Motor neuron (in vitro differentiated cells): ENCODE data around the gene UBA5. TPM values are rescaled to one million over a fixed set of nuclear protein-coding genes. Genes with fewer than 3 reads are reported as not detected.
"Not testable (repeated sequence)": the region's sequence is repeated elsewhere in the genome, so short reads cannot be mapped to it uniquely, and the experiment has no call there.

Experiments used
- ATAC-seq, 8 experiments: fragments of 200-7000 bp; cut with Tn5 transposase; replicated peaks in 6 of 8; 2 replicates each; pipeline ENCODE4 v1.8.0; 2021; ENCODE audit warnings: mild to moderate bottlenecking in 8 of 8, moderate library complexity in 8 of 8
- H3K27ac ChIP-seq, 2 donors: fragments of 250-450 bp; sonication (Bioruptor Pico); 2 replicates each; pipeline ENCODE4 v1.9.0; 2021; ENCODE audit warnings: antibody characterized with exemption in 2 of 2, mild to moderate bottlenecking in 2 of 2, moderate library complexity in 1 of 2
- H3K4me1 ChIP-seq, 2 donors: fragments of 250-450 bp; sonication (Bioruptor Pico); replicated peaks in 1 of 2; 2 replicates each; pipeline ENCODE4 v1.6.1; 2021; ENCODE audit warnings: antibody characterized with exemption in 2 of 2, mild to moderate bottlenecking in 2 of 2, moderate library complexity in 1 of 2
- H3K4me3 ChIP-seq, 5 donors: fragments of 250-450 bp; sonication (Bioruptor Pico); 2 replicates each; pipeline ENCODE4 v1.9.0; 2021; ENCODE audit warnings: antibody characterized with exemption in 5 of 5, mild to moderate bottlenecking in 5 of 5, moderate library complexity in 4 of 5
- WGBS, 10 experiments: fragments of 450-650 bp; shearing (Covaris generic); methylation state at CpG; one replicate each; pipeline ENCODE4 v1.0.0; 2022; 5-methylcytosine and 5-hydroxymethylcytosine counted together
- in situ Hi-C, 9 experiments: fragments of 400-800 bp; cut with MboI; loops; one replicate each; pipeline ENCODE4 v1.15.0; 2021; ENCODE audit warnings: low sequenced_read_pairs in 9 of 9, low pct_unique_long_range_greater_than_20kb in 2 of 9; ENCODE audit not compliant: unreplicated experiment in 9 of 9
- total RNA-seq, 8 experiments: library from RNA; unstranded; fragments of 300-600 nt; gene quantifications; 2 replicates each; pipeline versions ENCODE4 v1.2.3 to v1.2.4, GENCODE V29; 2022

Gene UBA5
- total RNA-seq, result 10 to 100 TPM; 25.8 to 48.4 (median 37.3) TPM

- peaks cover 0 to 30% of the 10 kb centered on the region in 2 donors for H3K4me1 ChIP-seq
- WGBS, 10 experiments, result 0 to 7% (median 1%) methylated on average over 3 to 26 of the region's 64 CpGs; no CpG with 5 or more reads in 6 of the 10 experiments
- H3K4me3 ChIP-seq, result peak within 1 kb of the TSS; percentile 64 to 88 (median 79)
- ATAC-seq, result peak; percentile 64 to 82 (median 76)
- in situ Hi-C loops, result no loop called here
- H3K27ac ChIP-seq, result peak within 1 kb of the TSS; percentile 88 to 94
Observed at GRCh38 chr3:132660052-132660810, at the start of gene UBA5. UBA5 (plus strand) TSS chr3:132660329; CDS start chr3:132660538, 209 bp downstream.

- H3K4me3 ChIP-seq, H3K27ac ChIP-seq, H3K4me1 ChIP-seq, in situ Hi-C loops, ATAC-seq: not testable (repeated sequence)
- WGBS, 10 experiments, result 90 to 100% (median 100%) methylated on average over 1 to 3 of the region's 3 CpGs; no CpG with 5 or more reads in 3 of the 10 experiments
Observed at GRCh38 chr3:132615301-132615700, 44.8 kb upstream of the UBA5 start.

- in situ Hi-C loops, result no loop called here
- 7 to 100% (median 93%) methylated on average over 2 to 3 of the region's 3 CpGs for WGBS, 10 experiments
- ATAC-seq, result peak in 3 of 8 experiments; percentile 29 to 45 (median 38)
- no peaks in the 10 kb centered on the region for H3K4me1 ChIP-seq
- no peak overlapping the region for H3K27ac ChIP-seq
- no peak overlapping the region for H3K4me3 ChIP-seq
Observed at GRCh38 chr3:132615881-132616280, 44.2 kb upstream of the UBA5 start.

- in situ Hi-C loops, result no loop called here
- H3K27ac ChIP-seq, result no peak overlapping the region
- no peak overlapping the region for H3K4me3 ChIP-seq
- no peaks in the 10 kb centered on the region for H3K4me1 ChIP-seq
- no peak for ATAC-seq
- WGBS, 10 experiments, result 71 to 100% (median 100%) methylated on average over 1 of the region's 1 CpG; no CpG with 5 or more reads in 2 of the 10 experiments
Observed at GRCh38 chr3:132616780-132617179, 43.3 kb upstream of the UBA5 start.

- in situ Hi-C loops, result no loop called here
- no peaks in the 10 kb centered on the region for H3K4me1 ChIP-seq
- H3K27ac ChIP-seq, result no peak overlapping the region
- no peak for ATAC-seq
- WGBS, 10 experiments, result 0 to 100% (median 100%) methylated on average over 1 of the region's 1 CpG; no CpG with 5 or more reads in 2 of the 10 experiments
- H3K4me3 ChIP-seq, result no peak overlapping the region
Observed at GRCh38 chr3:132622148-132622547, 38.0 kb upstream of the UBA5 start.

GRCh38 chr3:132622761-132623160 lies 37.4 kb upstream of the UBA5 start:
- in situ Hi-C loops, result no loop called here
- 83 to 100% (median 100%) methylated on average over 1 of the region's 1 CpG; no CpG with 5 or more reads in 3 of the 10 experiments for WGBS, 10 experiments
- ATAC-seq, result no peak
- H3K27ac ChIP-seq, result no peak overlapping the region
- H3K4me1 ChIP-seq, result no peaks in the 10 kb centered on the region
- H3K4me3 ChIP-seq, result no peak overlapping the region

GRCh38 chr3:132623646-132624045 lies 36.5 kb upstream of the UBA5 start:
- no CpG with 5 or more reads among the region's 1 CpG for WGBS, 10 experiments
- no peak overlapping the region for H3K27ac ChIP-seq
- ATAC-seq, result no peak
- H3K4me1 ChIP-seq, result no peaks in the 10 kb centered on the region
- no peak overlapping the region for H3K4me3 ChIP-seq
- in situ Hi-C loops, result no loop called here

- Histone ChIP-seq H3K4me1 (no peaks in the 10 kb centered on the region), H3K27ac (no peak overlapping the region), H3K4me3 (no peak overlapping the region)
- ATAC-seq, result no peak
- in situ Hi-C loops, result loop anchor here in 1 of 9 experiments (25.0 kb wide), 1 partner anchor 87 kb away; no protein-coding TSS in a partner anchor
- 84 to 100% (median 93%) methylated on average over 2 to 6 of the region's 7 CpGs; no CpG with 5 or more reads in 3 of the 10 experiments for WGBS, 10 experiments
Observed at GRCh38 chr3:132624790-132625189, 35.3 kb upstream of the UBA5 start.

- WGBS, 10 experiments, result 60 to 100% (median 94%) methylated on average over 1 of the region's 1 CpG; no CpG with 5 or more reads in 6 of the 10 experiments
- Histone ChIP-seq H3K4me1 (no peaks in the 10 kb centered on the region), H3K27ac (no peak overlapping the region), H3K4me3 (no peak overlapping the region)
- ATAC-seq, result no peak
- in situ Hi-C loops, result loop anchor here in 1 of 9 experiments (25.0 kb wide), 1 partner anchor 88 kb away; no protein-coding TSS in a partner anchor
Observed at GRCh38 chr3:132625613-132626012, 34.5 kb upstream of the UBA5 start.

- Histone ChIP-seq H3K27ac (no peak overlapping the region), H3K4me1 (no peaks in the 10 kb centered on the region), H3K4me3 (no peak overlapping the region)
- WGBS, 10 experiments, result 80 to 96% (median 93%) methylated on average over 2 to 6 of the region's 6 CpGs; no CpG with 5 or more reads in 5 of the 10 experiments
- in situ Hi-C loops, result loop anchor here in 1 of 9 experiments (25.0 kb wide), 1 partner anchor 90 kb away; no protein-coding TSS in a partner anchor
- peak in 1 of 8 experiments; percentile 89 for ATAC-seq
Observed at GRCh38 chr3:132626955-132627354, 33.2 kb upstream of the UBA5 start.

GRCh38 chr3:132628157-132628556 lies 32.0 kb upstream of the UBA5 start:
- ATAC-seq, result no peak
- Histone ChIP-seq H3K27ac (no peak overlapping the region), H3K4me3 (no peak overlapping the region), H3K4me1 (no peaks in the 10 kb centered on the region)
- WGBS, 10 experiments, result 36 to 100% (median 83%) methylated on average over 1 to 2 of the region's 2 CpGs; no CpG with 5 or more reads in 3 of the 10 experiments
- in situ Hi-C loops, result loop anchor here in 1 of 9 experiments (25.0 kb wide), 1 partner anchor 91 kb away; no protein-coding TSS in a partner anchor

- no peak overlapping the region for H3K27ac ChIP-seq
- in situ Hi-C loops, result loop anchor here in 2 of 9 experiments (10.0 to 25.0 kb wide), 2 partner anchors 85 to 93 kb away; no protein-coding TSS in a partner anchor
- 0 to 100% (median 78%) methylated on average over 1 of the region's 1 CpG; no CpG with 5 or more reads in 1 of the 10 experiments for WGBS, 10 experiments
- H3K4me3 ChIP-seq, result no peak overlapping the region
- H3K4me1 ChIP-seq, result no peaks in the 10 kb centered on the region
- ATAC-seq, result peak in 3 of 8 experiments; percentile 18 to 60 (median 31)
Observed at GRCh38 chr3:132629928-132630327, 30.2 kb upstream of the UBA5 start.

- in situ Hi-C loops, result loop anchor here in 2 of 9 experiments (10.0 to 25.0 kb wide), 2 partner anchors 86 to 93 kb away; no protein-coding TSS in a partner anchor
- no peak for ATAC-seq
- Histone ChIP-seq H3K4me1 (no peaks in the 10 kb centered on the region), H3K27ac (no peak overlapping the region), H3K4me3 (no peak overlapping the region)
- WGBS, 10 experiments, result 60 to 100% (median 91%) methylated on average over 2 to 7 of the region's 7 CpGs
Observed at GRCh38 chr3:132630612-132631011, 29.5 kb upstream of the UBA5 start.
